H1 (cell line): ENCODE results near the gene FGF12. TPM values are rescaled to one million over a fixed set of nuclear protein-coding genes. Genes with fewer than 3 reads are reported as not detected.

Experiments used
- CTCF ChIA-PET: fragments of 300-600 bp; sonication (Branson Sonifier 250); formaldehyde crosslinking; loops from one replicate; lab custom pipeline; 2021; ENCODE audit not compliant: partially characterized antibody; lab: Charles Lee
- POLR2A ChIA-PET: fragments of 300-600 bp; sonication (Branson Sonifier 250); formaldehyde crosslinking; loops from one replicate; lab custom pipeline; 2021; ENCODE audit warnings: inconsistent platforms; ENCODE audit not compliant: partially characterized antibody; lab: Charles Lee
- DNase-seq, 2 experiments: peaks; one replicate each; pipeline versions ENCODE4 v3.0.0 to v3.0.0-alpha.2; 2010 to 2022; ENCODE audit warnings: low spot score in 2 of 2, low read depth in 1 of 2, mixed read lengths in 1 of 2
- FAIRE-seq: peaks from 2 replicates; lab custom pipeline; 2011; peaks lifted over from hg19 to GRCh38; lab: Jason Lieb, UNC
- H2AFZ ChIP-seq: 2 replicates; pipeline ENCODE4 v1.8.1; 2012; ENCODE audit warnings: low read length, inconsistent platforms
- H2AK5ac ChIP-seq: 2 replicates; pipeline ENCODE4 v1.6.1; 2013; ENCODE audit warnings: low read depth, low read length
- H2BK120ac ChIP-seq: replicated peaks from 2 replicates; pipeline ENCODE3; 2013; ENCODE audit warnings: low read depth, low read length, inconsistent platforms
- H2BK12ac ChIP-seq: 2 replicates; pipeline ENCODE4 v1.6.1; 2013; ENCODE audit warnings: low read depth, low read length
- H2BK15ac ChIP-seq: 2 replicates; pipeline ENCODE4 v1.6.1; 2013; ENCODE audit warnings: low read length
- H2BK20ac ChIP-seq: 2 replicates; pipeline ENCODE4 v1.6.1; 2013; ENCODE audit warnings: low read length
- H2BK5ac ChIP-seq: 2 replicates; pipeline ENCODE4 v1.6.1; 2013; ENCODE audit warnings: low read depth, low read length
- H3K14ac ChIP-seq: 2 replicates; pipeline ENCODE4 v1.6.1; 2013; ENCODE audit warnings: inconsistent platforms; ENCODE audit not compliant: insufficient read length
- H3K18ac ChIP-seq: 2 replicates; pipeline ENCODE4 v1.6.1; 2013; ENCODE audit warnings: low read length; ENCODE audit errors: extremely low read depth
- H3K23ac ChIP-seq: 2 replicates; pipeline ENCODE4 v1.6.1; 2013; ENCODE audit warnings: inconsistent platforms; ENCODE audit not compliant: insufficient read length
- H3K23me2 ChIP-seq: 2 replicates; pipeline ENCODE4 v1.6.1; 2013; ENCODE audit warnings: low read depth, low read length
- H3K27ac ChIP-seq: 2 replicates; pipeline ENCODE4 v1.6.1; 2011; ENCODE audit warnings: low read depth, low read length, inconsistent platforms
- H3K27me3 ChIP-seq, 4 experiments: replicated peaks in 1 of 4; 1 replicate in 1 of 4; 2 replicates in 3 of 4; pipeline versions ENCODE4 v1.6.1 to v1.8.1; 2011 to 2013; ENCODE audit warnings: low read length in 3 of 4, mild to moderate bottlenecking in 3 of 4, inconsistent platforms in 2 of 4, mixed read lengths in 2 of 4, moderate library complexity in 1 of 4; ENCODE audit not compliant: control insufficient read depth in 3 of 4, insufficient read depth in 3 of 4; ENCODE audit errors: extremely low read depth in 1 of 4
- H3K36me3 ChIP-seq, 4 experiments: 2 replicates each; pipeline versions ENCODE4 v1.6.1 to v1.8.1; 2011 to 2013; ENCODE audit warnings: mild to moderate bottlenecking in 4 of 4, low read length in 3 of 4, moderate library complexity in 2 of 4, control low read depth in 1 of 4, inconsistent platforms in 1 of 4; ENCODE audit not compliant: insufficient read depth in 4 of 4, control insufficient read depth in 2 of 4
- H3K4ac ChIP-seq: replicated peaks from 2 replicates; pipeline ENCODE3; 2013; ENCODE audit warnings: low read length, low read depth, mixed read lengths, inconsistent platforms; ENCODE audit not compliant: insufficient read length
- H3K4me1 ChIP-seq, 4 experiments: replicated peaks in 1 of 4; 1 replicate in 1 of 4; 2 replicates in 3 of 4; pipeline versions ENCODE4 v1.6.1 to v1.8.1; 2011 to 2013; ENCODE audit warnings: low read length in 3 of 4, inconsistent platforms in 2 of 4, mixed read lengths in 1 of 4; ENCODE audit not compliant: insufficient read depth in 4 of 4, control insufficient read depth in 3 of 4
- H3K4me2 ChIP-seq, 2 experiments: 2 replicates each; pipeline versions ENCODE4 v1.6.1 to v1.8.1; 2011 to 2013; ENCODE audit warnings: low read depth in 2 of 2, low read length in 2 of 2, control low read depth in 1 of 2, inconsistent platforms in 1 of 2, mild to moderate bottlenecking in 1 of 2; ENCODE audit not compliant: insufficient read depth in 1 of 2
- H3K4me3 ChIP-seq, 4 experiments: fragments of 200-600, 300-600 bp in 1 of 4; sonication (generic), shearing (Covaris generic), sonication (Bioruptor Twin) in 1 of 4; 2 replicates each; pipeline versions ENCODE4 v1.5.1 to v1.8.1; 2011 to 2016; ENCODE audit warnings: low read length in 4 of 4, low read depth in 3 of 4, control low read depth in 2 of 4, inconsistent platforms in 2 of 4, mild to moderate bottlenecking in 2 of 4, mixed read lengths in 1 of 4, moderate library complexity in 1 of 4; ENCODE audit not compliant: insufficient read depth in 2 of 4; ENCODE audit errors: extremely low read depth in 1 of 4
- H3K56ac ChIP-seq: replicated peaks from 2 replicates; pipeline ENCODE3; 2013; ENCODE audit warnings: low read depth, mild to moderate bottlenecking, mixed read lengths, low read length, inconsistent platforms; ENCODE audit not compliant: insufficient read length
- H3K79me1 ChIP-seq: 2 replicates; pipeline ENCODE4 v1.6.1; 2013; ENCODE audit warnings: low read depth, low read length, control low read depth
- H3K79me2 ChIP-seq, 2 experiments: 2 replicates each; pipeline versions ENCODE4 v1.6.1 to v1.8.1; 2012 to 2013; ENCODE audit warnings: low read length in 2 of 2, mild to moderate bottlenecking in 2 of 2, inconsistent platforms in 1 of 2; ENCODE audit not compliant: insufficient read depth in 2 of 2, control insufficient read depth in 1 of 2
- H3K9ac ChIP-seq, 4 experiments: replicated peaks in 1 of 4; 1 replicate in 1 of 4; 2 replicates in 3 of 4; pipeline versions ENCODE4 v1.6.1 to v1.8.1; 2011 to 2013; ENCODE audit warnings: low read depth in 3 of 4, low read length in 3 of 4, control low read depth in 2 of 4, mild to moderate bottlenecking in 2 of 4, moderate library complexity in 2 of 4, inconsistent platforms in 1 of 4; ENCODE audit errors: extremely low read depth in 1 of 4
- H3K9me3 ChIP-seq, 2 experiments: 2 replicates each; pipeline versions ENCODE4 v1.6.1 to v1.8.1; 2012 to 2013; ENCODE audit warnings: mild to moderate bottlenecking in 2 of 2, moderate library complexity in 2 of 2, control low read depth in 1 of 2, inconsistent platforms in 1 of 2, low read depth in 1 of 2, low read length in 1 of 2, mixed read lengths in 1 of 2; ENCODE audit not compliant: insufficient read depth in 2 of 2
- H4K20me1 ChIP-seq, 2 experiments: replicated peaks in 1 of 2; 2 replicates each; pipeline versions ENCODE3 to v1.8.1; 2011 to 2013; ENCODE audit warnings: inconsistent platforms in 2 of 2, low read length in 2 of 2, mild to moderate bottlenecking in 1 of 2; ENCODE audit not compliant: insufficient read depth in 2 of 2, control insufficient read depth in 1 of 2
- H4K5ac ChIP-seq: 2 replicates; pipeline ENCODE4 v1.6.1; 2013; ENCODE audit warnings: low read length, low read depth, mixed read lengths, inconsistent platforms; ENCODE audit not compliant: insufficient read length
- H4K8ac ChIP-seq: 2 replicates; pipeline ENCODE4 v1.8.0; 2013; ENCODE audit warnings: mild to moderate bottlenecking, moderate library complexity, low read length, inconsistent platforms; ENCODE audit not compliant: insufficient read depth; ENCODE audit errors: extremely low read depth
- H4K91ac ChIP-seq: replicated peaks from 2 replicates; pipeline ENCODE3; 2013; ENCODE audit warnings: low read length, mixed read lengths, inconsistent platforms; ENCODE audit not compliant: insufficient read length
- CEBPB ChIP-seq: IDR thresholded peaks from 2 replicates; pipeline ENCODE4 v1.6.1; 2012; ENCODE audit warnings: low read depth, low read length
- JUND ChIP-seq: IDR thresholded peaks from 2 replicates; pipeline ENCODE4 v1.6.1; 2011; ENCODE audit warnings: mild to moderate bottlenecking, improper control_type of control experiment, low read length
- RAD21 ChIP-seq, 2 experiments: IDR thresholded peaks in 1 of 2; conservative IDR thresholded peaks in 1 of 2; 2 replicates each; pipeline ENCODE4 v1.6.1; 2011; ENCODE audit warnings: low read depth in 2 of 2, low read length in 2 of 2, improper control_type of control experiment in 1 of 2, inconsistent platforms in 1 of 2, mild to moderate bottlenecking in 1 of 2, moderate library complexity in 1 of 2
- SIRT6 ChIP-seq: IDR thresholded peaks from one replicate; pipeline ENCODE4 v1.7.1; 2012; ENCODE audit warnings: low read length, inconsistent platforms
- SP2 ChIP-seq: IDR thresholded peaks from 2 replicates; pipeline ENCODE4 v1.6.1; 2012; ENCODE audit warnings: mild to moderate bottlenecking, low read length, inconsistent platforms
- USF2 ChIP-seq: IDR thresholded peaks from 2 replicates; pipeline ENCODE4 v1.6.1; 2011; ENCODE audit warnings: low read length, improper control_type of control experiment
- YY1 ChIP-seq: IDR thresholded peaks from 2 replicates; pipeline ENCODE4 v1.6.1; 2011; ENCODE audit warnings: low read depth, mild to moderate bottlenecking, low read length
- ZNF274 ChIP-seq: IDR thresholded peaks from 2 replicates; pipeline ENCODE4 v1.7.0; 2012; ENCODE audit warnings: low read length, borderline replicate concordance; ENCODE audit errors: extremely low read depth
- WGBS, 2 experiments: shearing (Covaris generic) in 1 of 2; methylation state at CpG; one replicate each; pipeline versions ENCODE4 v1.1.6 to v1.1.7; 2013 to 2015; ENCODE audit warnings: low lambda C conversion rate in 2 of 2, mixed read lengths in 2 of 2, inconsistent platforms in 1 of 2, low coverage in 1 of 2, missing lambda C conversion rate in 1 of 2; ENCODE audit not compliant: insufficient replicate concordance in 2 of 2, insufficient coverage in 1 of 2, insufficient read length in 1 of 2; ENCODE audit errors: extremely low coverage in 1 of 2, missing lambda C conversion rate in 1 of 2; 5-methylcytosine and 5-hydroxymethylcytosine counted together
- polyA plus RNA-seq, 7 experiments: library from polyadenylated mRNA; depleted of rRNA in 3 of 7; stranded (reverse) in 5 of 7; unstranded in 2 of 7; fragments of >200 nt in 5 of 7; fragments of 200-250 nt in 2 of 7; gene quantifications; 1 replicate in 5 of 7; 2 replicates in 1 of 7; 4 replicates in 1 of 7; pipeline versions ENCODE4 v1.2.1 to v1.2.3, GENCODE V29; 2011 to 2013; ENCODE audit warnings: missing spikeins in 2 of 7, mixed read lengths in 2 of 7
- total RNA-seq: library from RNA; stranded (reverse); fragmentation: NEBNext Ultra II Directional; extraction: Animal tissue kit (Norgen Biotek cat#: 25700); gene quantifications from 2 replicates; pipeline ENCODE4 v1.2.1, GENCODE V29; 2021

The FGF12 gene
- total and polyA plus RNA-seq, 2 of the 8 experiments (the other 6 are each of a cell fraction or from before 2014, with no cell fraction given): 4.1 to 16.6 TPM

- H2AK5ac ChIP-seq: no peak overlapping the region
- no peak overlapping the region for H4K91ac ChIP-seq
- H4K8ac ChIP-seq: no peak overlapping the region
- no peak overlapping the region for H2BK20ac ChIP-seq
- H2BK120ac ChIP-seq: no peak overlapping the region
- no peak overlapping the region for H2BK12ac ChIP-seq
- H3K14ac ChIP-seq: no peak overlapping the region
- CTCF ChIA-PET: interaction anchor here (1.0 kb wide), 1 partner anchor 20 kb away, joined by 3 read pairs; no protein-coding TSS in a partner anchor
- POLR2A ChIA-PET: no interaction called here
- no peak overlapping the region for H2BK15ac ChIP-seq
- peaks cover 0 to 2% (median 0%) of the 10 kb centered on the region in 4 experiments; a peak in 1 of 7 replicates for H3K4me1 ChIP-seq
- no peak overlapping the region for H4K5ac ChIP-seq
- no peak overlapping the region for H3K18ac ChIP-seq
- no peak overlapping the region for H3K23ac ChIP-seq
- H4K20me1 ChIP-seq: no peaks in the 10 kb centered on the region
- H3K27me3 ChIP-seq: no peaks in the 10 kb centered on the region
- DNase-seq (no peak), FAIRE-seq (no peak)
- no peaks in the 10 kb centered on the region for H3K79me1 ChIP-seq
- H3K4me2 ChIP-seq: no peak overlapping the region
- H3K56ac ChIP-seq: no peak overlapping the region
- H3K23me2 ChIP-seq: no peaks in the 10 kb centered on the region
- H2BK5ac ChIP-seq: no peak overlapping the region
- no peaks in the 10 kb centered on the region for H3K36me3 ChIP-seq
- no peaks in the 10 kb centered on the region for H3K79me2 ChIP-seq
- H3K4me3 ChIP-seq: no peak overlapping the region
- no peak overlapping the region for H3K4ac ChIP-seq
- 93% methylated on average over 4 of the region's 4 CpGs; no CpG with 5 or more reads in 1 of the 2 experiments for WGBS, 2 experiments
- H3K9ac ChIP-seq: no peak overlapping the region
- no peak overlapping the region for H3K27ac ChIP-seq
- H2AFZ ChIP-seq: no peak overlapping the region
- no peaks in the 10 kb centered on the region for H3K9me3 ChIP-seq
- TF ChIP-seq SP2 (no peak), USF2 (no peak), YY1 (no peak), RAD21 (IDR thresholded peaks at IDR 0.05 in 1 of 2, conservative IDR thresholded peaks at IDR 0.05 in 1 of 2; ENCODE audit: low read depth in 2 of 2, low read length in 2 of 2) (no peak), ZNF274 (no peak), CEBPB (no peak), SIRT6 (no peak), JUND (no peak)
Observed at GRCh38 chr3:192392986-192393385, 334.4 kb downstream of the FGF12 start.
